CD14-positive monocyte (primary cell): ENCODE results near the gene PDCD7. TPM values are rescaled to one million over a fixed set of nuclear protein-coding genes. Genes with fewer than 3 reads are reported as not detected.

ENCODE experiments used
- DNase-seq, 3 donors: peaks; one replicate each; pipeline ENCODE4 v3.0.0-alpha.2; 2011 to 2022
- H2AFZ ChIP-seq: 2 replicates; pipeline ENCODE4 v1.6.0; 2012; ENCODE audit warnings: mild to moderate bottlenecking, low read depth, low read length, inconsistent platforms; ENCODE audit not compliant: insufficient read depth, poor library complexity, severe bottlenecking
- H3K27ac ChIP-seq, 2 donors: 1 replicate in 1 of 2; 2 replicates in 1 of 2; pipeline ENCODE4 v1.5.1; 2012 to 2013; ENCODE audit warnings: low read length in 2 of 2, control low read depth in 1 of 2, inconsistent platforms in 1 of 2, low read depth in 1 of 2, mild to moderate bottlenecking in 1 of 2
- H3K27me3 ChIP-seq, 2 donors: one replicate each; pipeline versions ENCODE4 v1.6.0 to v1.6.1; 2011 to 2013; ENCODE audit warnings: low read length in 2 of 2; ENCODE audit not compliant: control insufficient read depth in 2 of 2, insufficient read depth in 2 of 2
- H3K36me3 ChIP-seq, 2 donors: replicated peaks in 1 of 2; 1 replicate in 1 of 2; 2 replicates in 1 of 2; pipeline versions ENCODE4 v1.5.1 to v1.6.1; 2012 to 2013; ENCODE audit warnings: low read length in 2 of 2, control low read depth in 1 of 2, inconsistent platforms in 1 of 2, mild to moderate bottlenecking in 1 of 2; ENCODE audit not compliant: insufficient read depth in 2 of 2, control insufficient read depth in 1 of 2
- H3K4me1 ChIP-seq, 2 donors: 1 replicate in 1 of 2; 2 replicates in 1 of 2; pipeline versions ENCODE4 v1.5.1 to v1.6.1; 2012 to 2013; ENCODE audit warnings: low read length in 2 of 2, control low read depth in 1 of 2, inconsistent platforms in 1 of 2, mild to moderate bottlenecking in 1 of 2, moderate library complexity in 1 of 2; ENCODE audit not compliant: insufficient read depth in 2 of 2, control insufficient read depth in 1 of 2
- H3K4me2 ChIP-seq: replicated peaks from 2 replicates; pipeline ENCODE3; 2012; ENCODE audit warnings: low read length, moderate library complexity, mild to moderate bottlenecking; ENCODE audit not compliant: poor library complexity, severe bottlenecking; ENCODE audit errors: extremely low read depth
- H3K4me3 ChIP-seq, 3 experiments: fragments of 200-600 bp in 1 of 3; sonication (generic) in 1 of 3; replicated peaks in 1 of 3; 1 replicate in 2 of 3; 2 replicates in 1 of 3; pipeline ENCODE4 v1.5.1; 2011 to 2013; ENCODE audit warnings: low read length in 3 of 3, mild to moderate bottlenecking in 3 of 3, control low read depth in 2 of 3, low read depth in 2 of 3, inconsistent platforms in 1 of 3, moderate library complexity in 1 of 3
- H3K79me2 ChIP-seq: 2 replicates; pipeline ENCODE4 v1.6.0; 2012; ENCODE audit warnings: mild to moderate bottlenecking, control low read depth, inconsistent platforms, low read length, moderate library complexity; ENCODE audit not compliant: insufficient read depth
- H3K9ac ChIP-seq: 2 replicates; pipeline ENCODE4 v1.6.0; 2017; ENCODE audit warnings: low read length, mild to moderate bottlenecking; ENCODE audit not compliant: insufficient read depth, poor library complexity, severe bottlenecking
- H3K9me3 ChIP-seq, 2 donors: replicated peaks in 1 of 2; 1 replicate in 1 of 2; 2 replicates in 1 of 2; pipeline versions ENCODE4 v1.5.1 to v1.6.1; 2012 to 2013; ENCODE audit warnings: low read length in 2 of 2, control low read depth in 1 of 2; ENCODE audit not compliant: control insufficient read depth in 1 of 2, insufficient read depth in 1 of 2
- H4K20me1 ChIP-seq: 2 replicates; pipeline ENCODE4 v1.6.0; 2012; ENCODE audit warnings: mild to moderate bottlenecking, low read length, control low read depth, moderate library complexity; ENCODE audit not compliant: insufficient read depth
- H3K27ac Mint-ChIP-seq, 7 donors: one replicate each; pipeline ENCODE4 v1.8.0; 2020; ENCODE audit warnings: mild to moderate bottlenecking in 7 of 7, mixed read lengths in 7 of 7, moderate library complexity in 6 of 7, inconsistent platforms in 2 of 7
- H3K27me3 Mint-ChIP-seq, 3 donors: one replicate each; pipeline ENCODE4 v1.8.0; 2021 to 2022; ENCODE audit warnings: low read depth in 3 of 3, mild to moderate bottlenecking in 3 of 3, mixed read lengths in 3 of 3, moderate library complexity in 3 of 3, inconsistent platforms in 1 of 3
- H3K36me3 Mint-ChIP-seq, 2 donors: one replicate each; pipeline ENCODE4 v1.8.0; 2020; ENCODE audit warnings: mixed read lengths in 2 of 2, inconsistent platforms in 1 of 2, mild to moderate bottlenecking in 1 of 2
- H3K4me1 Mint-ChIP-seq: one replicate; pipeline ENCODE4 v1.8.0; 2020; ENCODE audit warnings: mild to moderate bottlenecking, mixed read lengths
- H3K4me3 Mint-ChIP-seq, 2 donors: one replicate each; pipeline ENCODE4 v1.8.0; 2020; ENCODE audit warnings: mild to moderate bottlenecking in 2 of 2, mixed read lengths in 2 of 2, moderate library complexity in 1 of 2
- H3K9me3 Mint-ChIP-seq, 7 donors: one replicate each; pipeline ENCODE4 v1.8.0; 2020 to 2022; ENCODE audit warnings: mixed read lengths in 7 of 7, mild to moderate bottlenecking in 6 of 7, moderate library complexity in 6 of 7, inconsistent platforms in 2 of 7
- whole genome bisulfite sequencing: methylation state at CpG from one replicate; pipeline ENCODE4 v1.1.5; 2013; ENCODE audit warnings: missing lambda C conversion rate; ENCODE audit not compliant: insufficient coverage; 5-methylcytosine and 5-hydroxymethylcytosine counted together
- intact Hi-C, 2 donors: fragments of 100-400 bp; cut with micrococcal nuclease; formaldehyde crosslinking; loops; one replicate each; pipeline versions ENCODE4 v1.15.0 to v1.15.1; 2023
- polyA plus RNA-seq, 3 donors: library from polyadenylated mRNA; depleted of rRNA in 1 of 3; unstranded in 2 of 3; stranded (reverse) in 1 of 3; fragments of 300-500 nt in 2 of 3; fragments of >200 nt in 1 of 3; fragmentation: Illumina TruSeq in 2 of 3; gene quantifications; 1 replicate in 2 of 3; 2 replicates in 1 of 3; pipeline ENCODE4 v1.2.3, GENCODE V29; 2012 to 2021
- TF ChIP-seq, protein P1 (sequence below): fragments of 200-600 bp; IDR thresholded peaks from one replicate; pipeline ENCODE4 v1.8.0; 2022; ENCODE audit warnings: antibody characterized with exemption, mild to moderate bottlenecking

Gene PDCD7
- polyA plus RNA-seq, 3 donors = 3.1 to 6.9 (median 4.7) TPM

DNA sequence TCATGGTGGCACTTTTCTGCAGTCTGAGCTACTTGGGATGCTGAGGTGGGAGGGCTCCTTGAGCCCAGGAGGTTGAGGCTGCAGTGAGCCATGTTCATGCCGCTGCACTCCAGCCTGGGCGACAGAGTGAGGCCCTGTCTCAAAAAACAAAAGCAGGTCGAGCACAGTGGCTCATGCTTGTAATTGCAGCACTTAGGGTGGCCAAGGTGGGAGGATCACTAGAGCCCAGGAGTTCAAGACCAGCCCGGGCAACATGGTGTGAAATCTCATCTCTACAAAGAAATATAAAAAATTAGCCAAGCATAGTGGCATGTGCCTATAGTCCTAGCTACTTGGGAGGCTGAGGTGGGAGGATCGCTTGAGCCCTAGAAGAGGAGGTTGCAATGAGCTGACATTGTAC is 28.6 kb downstream of the PDCD7 start:
- TF ChIP-seq, protein P1, sequence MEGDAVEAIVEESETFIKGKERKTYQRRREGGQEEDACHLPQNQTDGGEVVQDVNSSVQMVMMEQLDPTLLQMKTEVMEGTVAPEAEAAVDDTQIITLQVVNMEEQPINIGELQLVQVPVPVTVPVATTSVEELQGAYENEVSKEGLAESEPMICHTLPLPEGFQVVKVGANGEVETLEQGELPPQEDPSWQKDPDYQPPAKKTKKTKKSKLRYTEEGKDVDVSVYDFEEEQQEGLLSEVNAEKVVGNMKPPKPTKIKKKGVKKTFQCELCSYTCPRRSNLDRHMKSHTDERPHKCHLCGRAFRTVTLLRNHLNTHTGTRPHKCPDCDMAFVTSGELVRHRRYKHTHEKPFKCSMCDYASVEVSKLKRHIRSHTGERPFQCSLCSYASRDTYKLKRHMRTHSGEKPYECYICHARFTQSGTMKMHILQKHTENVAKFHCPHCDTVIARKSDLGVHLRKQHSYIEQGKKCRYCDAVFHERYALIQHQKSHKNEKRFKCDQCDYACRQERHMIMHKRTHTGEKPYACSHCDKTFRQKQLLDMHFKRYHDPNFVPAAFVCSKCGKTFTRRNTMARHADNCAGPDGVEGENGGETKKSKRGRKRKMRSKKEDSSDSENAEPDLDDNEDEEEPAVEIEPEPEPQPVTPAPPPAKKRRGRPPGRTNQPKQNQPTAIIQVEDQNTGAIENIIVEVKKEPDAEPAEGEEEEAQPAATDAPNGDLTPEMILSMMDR = no peak
- no peaks in the 10 kb centered on the region for H3K79me2 ChIP-seq
- peaks cover 12 to 48% of the 10 kb centered on the region in 2 donors for H3K36me3 ChIP-seq
- Mint-ChIP-seq H3K4me3 (no peak overlapping the region), H3K4me1 (peaks cover 12% of the 10 kb centered on the region), H3K27me3 (peaks cover 0 to 2% (median 0%) of the 10 kb centered on the region in 3 donors), H3K9me3 (no peaks in the 10 kb centered on the region), H3K36me3 (peaks cover 44 to 58% of the 10 kb centered on the region in 2 donors), H3K27ac (peak overlapping the region in 2 of 7 donors; percentile 46 to 52)
- H3K9me3 ChIP-seq = no peaks in the 10 kb centered on the region
- H3K4me3 ChIP-seq = no peak overlapping the region
- H3K4me1 ChIP-seq = peaks cover 13 to 14% of the 10 kb centered on the region in 2 donors
- no peak for DNase-seq
- H3K27me3 ChIP-seq = no peaks in the 10 kb centered on the region
- no peak overlapping the region for H3K4me2 ChIP-seq
- no peaks in the 10 kb centered on the region for H4K20me1 ChIP-seq
- H2AFZ ChIP-seq = no peak overlapping the region
- 100% methylated on average over 3 of the region's 5 CpGs for WGBS
- no peak overlapping the region for H3K9ac ChIP-seq
- H3K27ac ChIP-seq = no peak overlapping the region
- intact Hi-C loops = no loop called here

DNA sequence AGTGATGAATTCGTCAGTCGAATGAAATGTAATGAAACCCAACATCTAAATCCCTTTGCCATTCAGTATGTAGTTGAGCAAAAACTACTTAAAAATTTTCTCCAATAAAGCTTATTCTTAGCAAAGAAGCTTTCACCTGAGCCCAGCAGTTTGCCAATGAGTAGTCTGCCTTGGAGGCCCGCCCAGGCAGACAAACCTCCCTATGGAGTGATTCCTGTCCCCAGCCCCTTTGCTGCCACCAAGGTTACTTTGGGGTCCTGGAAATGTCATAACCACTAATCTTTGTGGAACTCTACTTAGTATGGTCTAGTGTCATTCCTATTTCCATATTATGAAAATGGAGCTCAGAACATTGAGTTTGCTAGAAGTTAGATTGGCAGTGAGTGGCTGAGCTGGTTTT is 30.7 kb downstream of the PDCD7 start:
- H3K4me3 ChIP-seq = no peak overlapping the region
- peaks cover 58 to 74% of the 10 kb centered on the region in 2 donors for H3K36me3 Mint-ChIP-seq
- WGBS = 100% methylated on average over 1 of the region's 3 CpGs
- H3K4me1 Mint-ChIP-seq = peaks cover 12% of the 10 kb centered on the region
- no peak overlapping the region for H3K27ac ChIP-seq
- H2AFZ ChIP-seq = no peak overlapping the region
- H3K4me3 Mint-ChIP-seq = no peak overlapping the region
- H3K4me1 ChIP-seq = peaks cover 13 to 14% of the 10 kb centered on the region in 2 donors
- intact Hi-C loops = no loop called here
- no peaks in the 10 kb centered on the region for H4K20me1 ChIP-seq
- no peaks in the 10 kb centered on the region for H3K9me3 Mint-ChIP-seq
- H3K36me3 ChIP-seq = peaks cover 27 to 69% of the 10 kb centered on the region in 2 donors
- H3K9ac ChIP-seq = no peak overlapping the region
- H3K27me3 Mint-ChIP-seq = peaks cover 0 to 2% (median 0%) of the 10 kb centered on the region in 3 donors
- H3K79me2 ChIP-seq = no peaks in the 10 kb centered on the region
- H3K4me2 ChIP-seq = no peak overlapping the region
- H3K9me3 ChIP-seq = no peaks in the 10 kb centered on the region
- no peak overlapping the region for H3K27ac Mint-ChIP-seq
- TF ChIP-seq, protein P1 = no peak
- H3K27me3 ChIP-seq = no peaks in the 10 kb centered on the region
- DNase-seq = no peak
